Measurements from ENCODE around the gene MTIF2.
"Not testable (repeated sequence)": the region's sequence is repeated elsewhere in the genome, so short reads cannot be mapped to it uniquely, and the experiment has no call there.

GRCh38 chr2:55279214-55279835 is 10.3 kb upstream of the MTIF2 start:
- not testable (repeated sequence) for TF ChIP-seq POLR2AphosphoS5 (IDR thresholded peaks at IDR 0.05; ENCODE audit: borderline replicate concordance, low read depth, low read length); EZH2 (IDR thresholded peaks at IDR 0.05); FOXP2 (optimal IDR thresholded peaks at IDR 0.05; ENCODE audit: control extremely low read depth, extremely low read length, insufficient read depth)

Measured in SK-N-MC (cell line).